Brain microvascular endothelial cell (primary cell): ENCODE measurements around the gene AGR3.
A peak's percentile ranks its signal among the peaks of the same experiment; 100 is the strongest.

Source experiments
- DNase-seq: peaks from one replicate; pipeline ENCODE4 v3.0.0-alpha.2; 2020
- H3K27ac ChIP-seq: fragments of 250-450 bp; sonication (Bioruptor Pico); 2 replicates; pipeline ENCODE4 v1.5.1; 2020; ENCODE audit warnings: mild to moderate bottlenecking, moderate library complexity
- H3K27me3 ChIP-seq: fragments of 250-450 bp; sonication (Bioruptor Pico); replicated peaks from 2 replicates; pipeline ENCODE4 v1.5.1; 2020; ENCODE audit warnings: mild to moderate bottlenecking
- H3K36me3 ChIP-seq: fragments of 250-450 bp; sonication (Bioruptor Pico); replicated peaks from 2 replicates; pipeline ENCODE4 v1.5.1; 2020; ENCODE audit warnings: mild to moderate bottlenecking
- H3K4me3 ChIP-seq: 2 replicates; pipeline ENCODE4 v1.5.1; 2011; ENCODE audit warnings: low read depth, mild to moderate bottlenecking, control low read depth, low read length, moderate library complexity
- in situ Hi-C: cut with HindIII; loops from 2 replicates; pipeline ENCODE4 v1.10.0; 2017; ENCODE audit warnings: low sequenced_read_pairs, low pct_ligation_motif_present
- TF ChIP-seq, protein P1 (sequence below): IDR thresholded peaks from 2 replicates; pipeline ENCODE4 v1.5.1; 2011; ENCODE audit warnings: low read depth, mild to moderate bottlenecking, moderate library complexity, low read length, control low read depth, inconsistent platforms; ENCODE audit errors: missing control alignments

AGR3 gene

DNA sequence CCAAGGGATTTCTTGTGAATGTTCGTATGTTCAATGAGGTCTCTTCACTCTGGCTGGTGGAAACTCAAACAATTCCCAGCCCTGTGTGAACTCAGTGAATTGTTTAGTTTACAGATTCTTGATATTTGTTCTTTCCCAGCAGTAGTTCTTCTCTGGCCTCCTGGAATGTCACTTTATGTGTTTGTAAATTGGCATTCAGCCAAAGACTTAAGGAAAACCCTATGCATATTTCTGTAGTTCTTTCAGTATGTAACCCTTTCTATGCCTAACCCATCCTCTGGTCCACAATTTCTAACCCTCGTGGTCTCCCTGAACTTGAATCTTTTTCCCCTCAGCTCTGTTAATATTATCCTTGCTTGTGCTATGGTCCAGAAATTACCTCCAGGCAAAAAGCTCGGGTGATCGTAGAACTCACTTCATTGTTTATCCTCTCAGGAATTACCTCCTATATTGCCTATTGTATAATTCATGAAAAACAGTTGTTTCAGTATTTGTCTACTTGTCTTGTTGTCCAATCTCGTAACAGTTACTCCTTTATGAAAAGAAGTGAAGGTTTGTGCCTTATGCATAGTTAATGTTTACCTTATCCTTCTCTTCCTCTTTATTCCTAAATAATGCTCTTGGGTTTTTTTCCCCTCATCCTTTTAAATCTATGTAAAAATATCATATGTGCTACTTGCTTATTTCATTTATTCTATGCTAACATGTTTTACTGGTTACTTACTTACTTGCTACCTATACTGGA, 23.7 kb upstream of the AGR3 start:
- in situ Hi-C loops, result no loop called here
- Histone ChIP-seq H3K4me3 (no peak overlapping the region), H3K27ac (peak overlapping the region; percentile 59), H3K27me3 (no peaks in the 10 kb centered on the region), H3K36me3 (no peaks in the 10 kb centered on the region)
- DNase-seq, result peak; percentile 61
- TF ChIP-seq, protein P1, sequence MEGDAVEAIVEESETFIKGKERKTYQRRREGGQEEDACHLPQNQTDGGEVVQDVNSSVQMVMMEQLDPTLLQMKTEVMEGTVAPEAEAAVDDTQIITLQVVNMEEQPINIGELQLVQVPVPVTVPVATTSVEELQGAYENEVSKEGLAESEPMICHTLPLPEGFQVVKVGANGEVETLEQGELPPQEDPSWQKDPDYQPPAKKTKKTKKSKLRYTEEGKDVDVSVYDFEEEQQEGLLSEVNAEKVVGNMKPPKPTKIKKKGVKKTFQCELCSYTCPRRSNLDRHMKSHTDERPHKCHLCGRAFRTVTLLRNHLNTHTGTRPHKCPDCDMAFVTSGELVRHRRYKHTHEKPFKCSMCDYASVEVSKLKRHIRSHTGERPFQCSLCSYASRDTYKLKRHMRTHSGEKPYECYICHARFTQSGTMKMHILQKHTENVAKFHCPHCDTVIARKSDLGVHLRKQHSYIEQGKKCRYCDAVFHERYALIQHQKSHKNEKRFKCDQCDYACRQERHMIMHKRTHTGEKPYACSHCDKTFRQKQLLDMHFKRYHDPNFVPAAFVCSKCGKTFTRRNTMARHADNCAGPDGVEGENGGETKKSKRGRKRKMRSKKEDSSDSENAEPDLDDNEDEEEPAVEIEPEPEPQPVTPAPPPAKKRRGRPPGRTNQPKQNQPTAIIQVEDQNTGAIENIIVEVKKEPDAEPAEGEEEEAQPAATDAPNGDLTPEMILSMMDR, result no peak

DNA sequence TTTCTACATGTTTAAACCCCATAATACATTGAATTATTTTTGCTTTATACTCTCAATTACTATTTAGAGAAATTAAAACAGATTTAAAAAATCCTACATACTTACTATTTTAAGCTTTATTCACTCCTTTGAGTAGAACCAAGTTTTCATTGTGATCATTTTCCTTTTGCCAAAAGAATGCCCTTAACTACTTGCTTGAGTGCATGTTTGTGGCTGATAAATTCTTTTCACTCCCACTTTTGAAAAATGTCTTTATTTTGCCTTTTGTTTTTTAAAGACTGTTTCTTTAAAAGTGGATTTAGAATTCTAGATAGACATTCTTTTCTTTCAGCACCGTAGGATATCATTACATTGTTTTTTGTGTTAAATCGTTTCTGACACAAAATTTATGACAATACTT, 22.3 kb upstream of the AGR3 start:
- in situ Hi-C loops, result no loop called here
- DNase-seq, result no peak

DNA sequence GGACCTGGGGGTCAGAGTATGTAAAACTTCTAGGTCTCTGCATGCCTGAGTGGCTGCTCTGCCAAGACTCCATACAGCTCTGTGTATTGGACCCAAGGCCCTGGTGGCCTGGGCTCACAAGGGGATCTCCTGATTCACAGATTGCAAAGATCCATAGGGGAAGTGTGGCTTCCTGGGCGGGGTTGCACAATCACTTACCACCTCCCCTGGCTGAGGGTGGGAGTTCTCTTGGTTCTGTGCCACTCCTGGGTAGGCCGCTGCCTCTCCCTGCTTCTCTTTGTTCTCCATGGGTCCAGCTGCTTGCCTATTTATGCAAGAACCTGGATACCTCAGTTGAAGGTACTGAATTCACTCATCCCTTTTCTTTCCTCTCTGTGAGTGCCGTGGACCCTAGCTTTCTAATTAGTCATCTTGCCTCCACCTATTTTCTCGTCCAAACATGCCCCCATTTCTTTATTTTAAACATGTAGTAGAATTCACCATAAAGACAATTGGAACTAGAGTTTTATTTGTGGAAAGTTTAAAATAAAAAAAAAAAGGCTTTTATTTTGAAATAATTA, 18.5 kb upstream of the AGR3 start:
- no peaks in the 10 kb centered on the region for H3K36me3 ChIP-seq
- H3K27me3 ChIP-seq, result no peaks in the 10 kb centered on the region
- in situ Hi-C loops, result no loop called here
- DNase-seq, result no peak
- H3K4me3 ChIP-seq, result no peak overlapping the region
- TF ChIP-seq, protein P1, result no peak
- H3K27ac ChIP-seq, result no peak overlapping the region

More for the DNA sequence above, 22.3 kb upstream of the AGR3 start:
- Histone ChIP-seq H3K27me3 (no peaks in the 10 kb centered on the region), H3K4me3 (no peak overlapping the region), H3K27ac (no peak overlapping the region), H3K36me3 (no peaks in the 10 kb centered on the region)
- TF ChIP-seq, protein P1, result no peak

DNA sequence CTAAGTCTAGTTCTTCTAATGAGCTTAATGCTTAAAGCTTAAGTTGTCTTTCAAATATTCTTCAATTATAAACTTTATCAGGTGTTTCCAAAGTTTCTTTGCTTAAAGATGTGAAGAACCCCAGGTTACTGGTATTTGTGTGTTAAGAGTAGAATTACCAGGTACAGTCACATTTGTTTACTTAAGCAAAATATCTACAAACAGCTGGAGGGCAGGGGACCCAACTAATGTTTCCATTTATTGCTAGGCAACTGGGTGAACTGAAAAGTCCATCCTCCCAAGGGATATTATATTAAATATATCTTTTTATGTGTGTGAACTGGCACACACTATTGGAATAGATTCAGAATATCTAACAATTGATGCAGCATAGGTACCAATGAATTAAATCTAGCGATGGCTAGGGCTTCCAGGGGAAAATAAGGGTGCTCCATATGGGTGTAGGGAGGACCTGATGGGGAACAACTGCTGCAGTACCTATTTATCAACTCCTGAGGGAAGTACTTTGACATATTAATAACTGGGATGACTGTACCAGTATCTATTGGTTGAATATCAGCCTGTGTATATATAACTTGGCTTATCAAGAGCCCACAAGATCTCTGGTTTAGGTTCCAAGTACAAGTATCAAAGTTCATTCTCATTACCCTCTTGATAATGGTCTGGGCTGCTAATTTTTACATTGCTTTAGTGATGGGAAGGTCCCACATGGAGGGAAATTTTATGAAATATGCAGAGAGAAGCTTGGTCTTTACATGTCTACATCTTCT, 10.3 kb upstream of the AGR3 start:
- H3K27me3 ChIP-seq, result no peaks in the 10 kb centered on the region
- H3K27ac ChIP-seq, result no peak overlapping the region
- DNase-seq, result no peak
- TF ChIP-seq, protein P1, result no peak
- H3K36me3 ChIP-seq, result no peaks in the 10 kb centered on the region
- H3K4me3 ChIP-seq, result no peak overlapping the region
- in situ Hi-C loops, result no loop called here

DNA sequence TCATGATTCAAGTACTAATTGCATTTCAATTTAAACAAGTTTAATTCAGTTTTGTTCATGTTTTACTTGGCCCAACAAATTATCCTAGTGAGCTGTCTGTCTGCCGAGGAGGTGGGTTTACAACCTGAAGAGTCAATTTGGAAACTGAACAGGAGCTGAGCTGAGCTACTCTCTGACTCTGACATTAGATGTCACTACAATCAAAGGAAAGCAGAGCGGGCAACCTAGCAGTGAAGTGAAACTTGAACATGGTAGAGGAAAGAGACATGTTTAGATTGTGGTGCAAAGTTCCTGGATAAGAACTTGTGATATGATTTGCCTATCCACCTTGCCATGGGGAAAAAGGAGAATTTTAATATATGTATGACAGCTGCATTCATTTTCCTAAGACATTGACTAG, 9.6 kb upstream of the AGR3 start:
- TF ChIP-seq, protein P1, result peak; percentile 70
- H3K27ac ChIP-seq, result no peak overlapping the region
- in situ Hi-C loops, result no loop called here
- DNase-seq, result peak; percentile 47
- H3K36me3 ChIP-seq, result no peaks in the 10 kb centered on the region
- no peaks in the 10 kb centered on the region for H3K27me3 ChIP-seq
- no peak overlapping the region for H3K4me3 ChIP-seq
